ENCODE results near the gene DNAI1.

The DNAI1 gene

GRCh38 chr9:34560599-34561214, 102.1 kb downstream of the DNAI1 start:
- no peak for DNase-seq

- DNase-seq = no peak
These were observed 103.6 kb downstream of the DNAI1 start for GRCh38 chr9:34562135-34562745.

GRCh38 chr9:34563262-34563661, 104.7 kb downstream of the DNAI1 start:
- no peak for DNase-seq

- DNase-seq = no peak
These were observed 106.0 kb downstream of the DNAI1 start for GRCh38 chr9:34564617-34565016.

- DNase-seq = no peak
These were observed 107.3 kb downstream of the DNAI1 start for GRCh38 chr9:34565856-34566255.

- no peak for DNase-seq
These were observed 107.7 kb downstream of the DNAI1 start for GRCh38 chr9:34566322-34566721.

- no peak for DNase-seq
These were observed 108.4 kb downstream of the DNAI1 start for GRCh38 chr9:34566972-34567371.

GRCh38 chr9:34568133-34568532, 109.5 kb downstream of the DNAI1 start:
- no peak for DNase-seq

- DNase-seq = no peak
These were observed 110.2 kb downstream of the DNAI1 start for GRCh38 chr9:34568774-34569173.

GRCh38 chr9:34570376-34570775, 111.8 kb downstream of the DNAI1 start:
- no peak for DNase-seq
